Head of caudate nucleus (tissue), 42 donors: Measurements from ENCODE around the gene FAM83C.

Source experiments
- DNase-seq, 42 donors: peaks; one replicate each; pipeline versions ENCODE4 v3.0.0 to v3.0.0-alpha.2; 2020 to 2021; ENCODE audit warnings: mixed read lengths in 7 of 42
- intact Hi-C: fragments of 100-400 bp; cut with DNase I; formaldehyde crosslinking; loops from one replicate; pipeline ENCODE4 v1.15.0; 2022

The FAM83C gene

DNA sequence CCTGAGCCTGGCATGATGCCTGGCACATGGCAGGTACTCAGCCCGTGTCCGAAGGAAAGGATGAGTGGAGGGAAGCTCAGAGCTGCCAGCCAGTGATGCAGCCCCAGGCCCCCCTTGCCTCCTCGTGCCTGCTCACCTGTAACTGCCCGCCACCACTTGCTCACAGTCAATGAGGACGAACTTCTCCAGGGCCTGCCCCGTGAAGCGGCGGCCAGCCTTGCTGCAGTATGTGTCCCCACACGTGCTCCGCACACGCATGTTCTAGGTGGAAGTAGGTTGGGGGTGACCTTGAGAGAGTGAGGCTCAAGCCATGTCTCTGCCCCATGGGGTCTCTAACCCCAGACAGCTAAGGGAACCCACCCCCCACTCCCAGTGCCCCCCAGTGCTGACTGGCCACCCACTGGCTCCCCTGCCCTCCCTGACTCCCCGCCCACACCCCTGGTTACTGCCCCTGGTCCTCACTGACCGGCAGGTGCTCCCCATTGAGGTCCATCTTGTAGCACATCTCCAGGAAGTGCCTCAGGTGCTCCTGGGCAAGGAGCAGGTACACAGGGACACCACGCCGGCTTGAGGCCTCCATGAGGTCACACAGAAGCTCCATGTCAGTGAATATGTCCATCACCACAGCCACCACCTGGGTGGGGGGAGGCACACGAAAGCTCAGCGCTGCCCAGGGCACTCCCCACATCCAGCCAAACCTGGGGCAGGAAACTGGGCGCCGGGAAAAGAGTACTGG, 3.7 kb downstream of the FAM83C start:
- intact Hi-C loops, result no loop called here
- DNase-seq, result no peak

DNA sequence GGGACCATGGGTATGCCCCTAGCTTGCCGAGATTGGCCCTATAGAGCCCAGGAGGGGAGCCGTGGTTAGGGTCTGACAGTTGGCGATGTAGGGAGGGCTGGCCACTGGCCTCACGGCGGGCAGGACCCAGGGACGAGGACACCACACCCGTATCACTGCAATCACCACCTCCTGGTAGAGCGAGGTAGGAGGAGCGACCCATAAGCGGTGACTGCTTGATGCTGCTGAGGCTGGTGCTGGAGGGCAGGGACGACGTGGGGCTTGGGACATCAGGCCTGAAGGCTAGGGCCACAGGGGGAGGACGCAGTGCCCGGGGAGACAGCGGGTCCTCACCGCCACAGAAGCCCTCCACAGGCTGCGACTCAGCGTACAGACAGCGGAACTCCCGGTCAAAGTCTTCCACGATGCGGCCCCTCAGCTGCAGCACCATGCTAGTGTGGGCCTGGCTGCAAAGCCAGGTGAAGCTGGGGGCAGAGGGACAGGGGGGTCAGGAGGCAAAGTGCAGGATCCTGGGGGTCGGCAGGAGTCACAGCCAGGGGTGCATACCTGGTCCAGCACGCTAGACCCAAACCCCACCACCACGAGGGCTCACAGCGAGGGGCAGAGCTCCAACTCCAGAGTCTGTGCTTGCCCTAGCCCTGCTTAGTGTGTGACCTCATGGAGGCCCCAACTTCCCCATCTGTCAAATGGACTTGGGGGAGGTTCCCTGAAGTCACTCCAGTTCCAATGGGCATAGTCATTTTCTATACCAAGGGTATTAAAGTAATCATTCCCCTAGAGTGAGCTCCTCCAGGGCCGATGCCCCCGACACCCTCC, 4.5 kb downstream of the FAM83C start:
- intact Hi-C loops, result no loop called here
- DNase-seq, result no peak

DNA sequence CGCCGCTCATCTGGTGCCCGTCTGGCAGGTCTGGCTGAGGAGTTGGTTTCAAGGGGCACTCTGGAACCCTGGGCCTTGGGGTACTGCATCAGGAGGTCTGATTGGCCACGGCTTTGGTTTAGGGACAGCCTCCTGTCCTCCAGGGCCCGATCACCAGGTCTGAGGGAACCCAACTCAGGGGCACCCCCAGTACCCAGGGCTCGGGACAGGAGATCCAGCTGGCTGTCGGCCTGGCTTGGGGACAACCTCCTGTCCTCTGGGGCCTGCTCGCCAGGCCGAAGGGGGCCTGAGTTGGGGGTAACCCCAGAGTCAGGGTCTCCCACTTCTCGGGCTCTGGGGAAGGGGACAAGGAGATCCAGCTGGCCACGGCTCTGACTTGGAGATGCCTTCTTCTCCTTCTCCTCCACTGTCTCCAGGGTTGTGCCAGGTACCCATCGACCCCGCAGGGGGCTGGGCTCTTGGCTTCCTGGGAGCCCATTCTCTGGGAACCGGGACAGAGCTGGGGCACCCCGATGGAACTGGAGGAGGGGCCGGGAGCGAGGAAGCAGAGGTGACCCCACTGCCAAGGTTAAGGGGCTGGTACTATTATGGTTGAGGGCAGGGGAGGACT, 5.2 kb downstream of the FAM83C start:
- intact Hi-C loops, result no loop called here
- DNase-seq, result no peak

DNA sequence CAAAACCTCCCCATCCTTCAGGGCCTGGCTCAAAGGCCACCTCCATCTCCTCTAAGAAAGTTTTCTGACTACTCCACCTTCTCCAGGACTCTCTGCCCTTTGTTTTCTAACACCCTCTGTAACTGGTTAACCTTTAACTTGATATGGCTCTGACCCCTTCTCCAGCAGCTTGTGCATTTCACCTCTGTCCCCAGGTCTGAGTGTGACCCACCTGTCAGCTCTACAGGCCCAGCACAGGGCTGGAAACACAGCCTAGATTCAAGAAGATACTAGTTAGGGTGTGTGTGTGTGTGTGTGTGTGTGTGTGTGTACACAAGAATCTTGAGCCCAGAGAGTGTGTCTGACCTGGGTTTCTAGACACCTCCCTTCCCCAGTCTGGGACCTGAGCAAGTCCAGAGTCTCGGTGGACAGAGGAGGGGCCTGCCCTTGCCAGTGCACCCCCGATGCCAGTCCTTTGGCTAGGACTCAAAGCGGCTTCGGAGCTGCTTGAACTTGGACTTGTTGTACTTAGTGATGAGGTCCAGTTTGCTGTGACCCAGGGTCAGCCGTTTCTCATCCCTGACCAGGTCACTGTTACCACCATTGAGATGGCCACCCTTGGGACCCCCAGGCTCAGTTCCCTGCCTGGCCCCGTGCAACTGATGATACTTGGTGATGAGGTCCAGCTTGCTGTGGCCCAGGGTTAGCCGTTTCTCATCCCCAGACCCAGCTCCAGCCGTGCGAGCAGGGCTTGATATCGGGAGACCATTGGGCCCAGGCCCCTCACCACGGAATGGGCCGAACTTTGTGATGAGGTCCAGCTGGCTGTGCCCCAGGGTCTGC, 5.9 kb downstream of the FAM83C start:
- intact Hi-C loops, result no loop called here
- no peak for DNase-seq

DNA sequence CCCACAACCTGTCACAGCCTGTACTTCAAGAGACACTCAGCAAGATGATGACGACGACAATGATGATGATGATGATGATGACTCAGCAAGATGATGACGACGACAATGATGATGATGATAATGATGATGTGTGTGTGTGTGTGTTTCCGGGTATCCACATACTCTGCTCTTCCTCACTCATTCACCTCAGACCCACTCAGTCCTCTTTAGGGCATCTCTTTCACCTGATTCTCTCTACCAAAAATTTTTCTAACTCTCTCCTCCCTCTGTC, 6.5 kb downstream of the FAM83C start:
- no peak for DNase-seq
- intact Hi-C loops, result no loop called here

DNA sequence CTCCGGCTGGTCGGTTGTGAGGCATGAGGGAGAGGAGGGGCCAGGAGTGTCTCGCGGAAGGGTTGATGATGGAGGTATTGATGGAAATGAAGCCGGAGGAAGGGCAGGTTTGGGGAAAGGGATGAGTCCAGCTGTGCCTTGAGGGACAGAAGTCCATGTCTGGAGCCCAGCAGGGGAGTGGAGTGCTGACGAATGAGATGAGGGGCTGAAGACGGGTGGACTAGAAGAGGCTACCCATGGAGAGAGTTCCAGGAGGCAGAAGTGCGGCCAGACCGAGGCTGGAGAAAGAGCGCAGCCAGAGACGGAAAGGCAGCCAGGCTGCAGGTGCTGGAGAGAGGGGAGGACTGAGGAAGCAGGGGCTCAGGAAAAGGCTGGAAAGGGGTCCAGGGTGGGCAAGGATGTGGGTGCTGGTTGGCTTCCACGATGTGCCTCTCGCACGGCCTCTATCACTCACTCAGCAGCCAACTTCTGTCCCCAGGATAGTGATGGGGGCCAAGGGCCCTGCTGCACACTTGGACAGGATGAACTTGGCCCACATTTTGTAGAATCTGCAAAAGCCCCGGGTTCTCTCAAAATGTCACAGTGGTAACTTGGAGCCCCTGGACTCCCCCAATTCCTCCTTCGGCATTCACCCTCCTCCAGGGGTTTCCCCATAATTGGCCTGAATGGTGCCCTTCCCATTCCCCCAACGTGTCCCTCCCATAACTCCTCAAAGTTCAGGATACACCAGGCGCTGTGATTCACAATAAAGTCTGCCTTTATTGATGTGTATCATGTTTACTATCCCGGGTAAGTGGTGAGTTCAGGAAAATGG, 7.0 kb downstream of the FAM83C start:
- intact Hi-C loops, result no loop called here
- DNase-seq, result no peak

DNA sequence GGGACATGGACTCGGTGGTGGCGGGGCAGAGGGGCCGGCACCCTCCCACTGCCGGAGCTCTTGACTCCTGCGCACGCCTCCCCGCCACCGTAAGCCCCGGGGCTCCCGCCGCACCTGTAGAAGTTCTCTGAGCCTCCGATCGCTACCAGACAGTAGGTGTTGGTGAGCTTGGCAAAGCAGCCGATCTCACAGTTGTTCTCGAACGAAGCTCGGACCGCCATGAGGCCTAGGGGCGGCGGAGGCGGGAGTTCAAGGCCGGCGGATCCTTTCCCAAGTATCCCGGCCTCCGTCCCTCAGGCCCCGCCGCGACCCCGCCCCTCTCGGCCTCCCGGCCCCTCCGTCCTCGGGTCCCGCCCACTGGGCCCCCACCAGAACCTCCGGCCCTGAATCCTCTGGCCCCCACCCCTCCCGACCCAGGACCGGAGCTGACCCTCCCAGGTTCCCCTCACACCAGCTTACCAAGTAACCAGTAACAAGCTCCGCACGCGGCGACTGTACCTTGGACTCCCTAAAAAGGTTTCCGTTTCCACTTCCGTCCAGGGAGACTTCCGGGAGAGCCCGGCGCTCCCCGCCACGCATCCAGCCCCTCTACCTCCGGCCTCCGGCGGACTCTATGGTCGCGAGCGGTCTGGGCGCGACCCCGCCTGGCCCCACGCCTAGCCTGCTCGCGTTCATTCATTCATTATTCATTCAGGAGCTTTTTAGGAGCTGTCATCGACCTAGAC, 7.8 kb downstream of the FAM83C start, which contains the start of gene EIF6:
EIF6 (minus strand) TSS at position 506 of the 725 bp plus-strand sequence; CDS start at position 221, 285 bp downstream.
- peak; percentile 46 to 93 (median 79) for DNase-seq

DNA sequence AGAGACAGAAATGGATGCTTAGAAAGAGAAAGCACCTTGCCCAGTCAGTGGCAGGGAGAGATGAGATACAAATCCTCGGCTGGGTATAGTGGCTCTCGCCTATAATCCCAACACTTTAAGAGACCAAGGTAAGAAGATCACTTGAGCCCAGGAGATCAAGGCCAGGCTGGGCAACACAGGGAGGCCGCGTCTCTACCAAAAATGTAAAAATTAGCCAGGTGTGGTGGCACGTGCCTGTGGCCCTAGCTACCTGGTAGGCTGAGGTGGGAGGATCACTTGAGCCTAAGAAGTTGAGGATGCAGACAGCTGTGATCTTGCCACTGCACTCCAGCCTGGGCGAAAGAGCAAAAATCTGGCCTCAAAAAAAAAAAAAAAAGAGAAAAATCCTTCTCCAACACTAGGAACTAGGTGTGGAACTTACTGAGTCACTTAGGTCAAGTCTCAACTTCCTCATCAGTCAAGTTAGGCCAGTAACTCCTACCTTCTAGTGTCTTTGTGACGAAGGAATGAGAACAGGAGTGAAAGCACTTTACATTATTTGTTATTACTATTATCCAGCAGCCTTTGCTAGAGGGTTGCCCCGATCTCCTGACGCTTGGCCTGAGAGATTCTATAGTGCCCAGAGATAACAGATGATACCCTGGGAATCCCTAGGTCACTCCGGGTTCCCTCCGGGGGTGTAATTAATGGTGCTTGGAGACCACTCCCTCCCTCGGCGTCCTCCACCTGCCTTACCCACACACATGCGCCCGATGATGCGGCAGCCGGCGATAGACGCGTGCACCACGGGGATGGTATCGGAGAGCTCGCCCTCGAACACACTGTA, 8.6 kb downstream of the FAM83C start:
- DNase-seq, result peak in 2 of 42 donors; percentile 16 to 23
- intact Hi-C loops, result no loop called here

More for the DNA sequence above, 7.8 kb downstream of the FAM83C start, which contains the start of gene EIF6:
- intact Hi-C loops, result no loop called here

DNA sequence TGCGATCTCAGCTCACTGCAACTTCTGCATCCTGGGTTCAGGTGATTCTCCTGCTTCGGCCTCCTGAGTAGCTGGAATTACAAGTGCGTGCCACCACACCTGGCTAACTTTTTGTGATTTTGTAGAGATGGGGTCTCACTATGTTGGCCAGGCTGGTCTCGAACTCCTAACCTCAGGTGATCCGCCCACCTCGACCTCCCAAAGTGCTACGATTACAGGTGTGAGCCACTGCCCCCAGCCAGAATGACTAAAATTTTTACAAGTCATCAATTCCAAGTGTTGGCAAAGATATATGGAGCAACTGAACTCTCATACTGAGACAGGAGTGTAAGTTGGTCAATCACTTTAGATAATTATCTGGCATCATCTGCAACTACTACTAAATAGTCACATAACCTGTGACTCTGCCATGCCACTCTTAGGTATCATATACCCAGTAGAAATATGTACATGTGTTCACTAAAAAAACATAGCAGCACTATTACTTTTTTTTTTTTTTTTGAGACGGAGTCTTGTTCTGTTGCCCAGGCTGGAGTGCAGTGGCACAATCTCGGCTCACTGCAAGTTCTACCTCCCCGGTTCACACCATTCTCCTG, 10.6 kb downstream of the FAM83C start:
- DNase-seq, result no peak
- intact Hi-C loops, result no loop called here

DNA sequence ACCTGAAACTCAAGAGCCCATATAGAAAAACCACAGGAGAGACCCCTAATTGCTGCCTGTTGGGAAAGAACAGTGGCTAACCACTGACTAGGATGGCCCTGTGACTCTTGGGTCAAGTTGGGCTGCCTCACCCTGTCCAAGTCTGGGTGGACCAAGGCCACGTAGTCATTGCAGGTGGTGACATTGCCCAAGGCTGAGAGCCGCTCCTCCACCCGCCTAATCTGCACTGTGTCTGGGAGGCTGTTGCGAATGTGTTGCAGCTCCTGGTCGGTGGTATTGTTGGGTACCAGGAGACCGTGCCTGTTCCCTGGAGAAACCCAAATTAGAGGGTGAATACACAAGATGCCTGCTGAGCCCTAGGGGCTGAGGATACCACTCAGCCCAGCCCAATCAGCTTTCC, 11.7 kb downstream of the FAM83C start:
- intact Hi-C loops, result no loop called here
- DNase-seq, result no peak

DNA sequence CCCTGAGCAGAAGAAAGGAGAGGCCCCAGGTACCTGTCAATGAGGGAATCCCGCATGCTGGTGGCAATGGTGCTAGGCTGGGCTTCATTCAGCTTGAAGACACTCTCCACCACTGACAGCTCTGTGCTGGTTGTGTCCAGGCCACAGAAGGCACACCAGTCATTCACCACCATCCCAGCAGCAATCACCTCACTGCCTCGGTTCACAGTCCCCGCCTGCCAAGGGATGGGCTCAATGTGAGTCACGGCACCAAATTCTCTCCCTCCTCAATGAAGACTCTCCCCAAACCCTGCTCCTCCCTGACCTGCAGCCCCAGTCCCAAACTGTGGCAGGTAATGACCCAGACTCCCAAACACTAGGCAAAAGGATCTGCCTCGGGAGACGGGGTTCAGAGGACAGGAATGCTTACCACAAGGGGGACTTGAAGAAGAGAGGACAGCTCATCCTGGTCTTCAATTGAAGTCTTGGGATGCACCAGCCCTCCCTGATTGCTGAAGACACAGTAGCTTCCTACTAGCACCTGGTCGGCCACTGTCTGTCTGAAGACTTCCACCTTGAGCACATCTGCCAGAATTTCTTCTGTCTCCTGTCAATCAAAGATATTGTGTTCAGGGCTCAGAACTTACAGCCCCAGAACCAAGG, 12.6 kb downstream of the FAM83C start:
- intact Hi-C loops, result no loop called here
- DNase-seq, result no peak

DNA sequence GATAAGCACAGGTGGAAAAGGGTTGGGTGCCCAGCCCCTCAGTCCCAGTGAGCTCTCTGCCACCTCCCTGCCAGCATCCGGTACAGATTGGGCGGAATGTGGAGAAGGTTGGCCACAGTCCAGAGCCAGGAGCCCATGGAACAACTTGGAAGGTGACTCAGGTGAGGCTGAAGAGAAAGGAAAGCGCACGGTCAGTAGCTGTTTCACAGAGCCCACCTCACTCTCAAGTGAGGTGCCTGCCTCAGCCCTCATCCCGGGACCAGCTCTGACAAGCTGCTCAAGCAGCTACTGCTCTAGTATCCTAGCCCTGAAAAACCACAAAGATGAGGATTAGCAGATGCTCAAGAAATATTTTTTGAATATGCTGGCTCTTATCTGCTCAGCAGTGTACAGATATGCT, 13.2 kb downstream of the FAM83C start:
- no peak for DNase-seq
- intact Hi-C loops, result no loop called here

DNA sequence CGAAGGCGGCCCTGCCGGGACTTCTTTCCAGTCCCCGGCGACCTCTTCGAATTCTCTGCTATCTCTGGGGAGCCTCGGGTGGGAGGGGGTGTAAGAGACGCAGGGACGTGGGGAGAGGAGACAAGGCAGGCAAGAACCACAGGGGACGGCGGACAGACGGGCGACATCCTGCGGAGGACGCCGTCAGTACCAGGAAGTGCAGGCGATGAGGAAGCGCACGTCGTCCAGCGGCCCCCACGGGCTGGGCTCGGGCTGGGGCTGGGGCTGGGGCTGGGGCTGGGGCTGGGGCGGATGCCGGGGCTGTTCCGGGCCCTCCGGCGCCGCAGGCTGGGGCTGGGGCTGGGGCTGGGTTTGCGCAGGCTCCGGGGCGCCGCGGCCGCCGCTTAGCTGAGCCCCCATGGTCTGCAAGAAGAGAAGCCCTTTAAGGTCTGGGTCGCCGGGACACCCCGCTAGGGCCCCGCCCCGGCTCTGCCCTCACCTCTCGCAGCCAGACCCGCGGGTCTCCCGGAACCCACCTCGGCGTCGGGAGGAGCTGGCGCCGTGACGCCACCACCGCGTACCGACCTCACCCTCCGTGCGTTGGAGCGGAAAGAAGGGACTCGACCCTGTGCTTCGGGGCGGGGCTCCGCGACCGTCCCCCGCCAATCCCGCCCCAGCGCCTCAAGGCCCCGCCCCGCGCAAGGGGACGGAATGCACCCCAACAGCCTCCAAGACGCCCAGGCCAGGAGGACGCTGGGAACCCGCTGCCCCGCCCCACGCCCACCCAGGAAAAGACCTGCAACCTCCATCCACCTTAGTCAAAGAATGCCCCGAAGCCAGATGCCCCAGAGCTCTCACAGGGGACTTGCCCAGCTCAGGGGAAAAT, 14.5 kb downstream of the FAM83C start, which contains the start of gene MMP24OS:
MMP24OS (minus strand) TSS at position 592 of the 865 bp plus-strand sequence; CDS start at position 399, 193 bp downstream.
- intact Hi-C loops, result no loop called here
- peak; percentile 62 to 97 (median 92) for DNase-seq

DNA sequence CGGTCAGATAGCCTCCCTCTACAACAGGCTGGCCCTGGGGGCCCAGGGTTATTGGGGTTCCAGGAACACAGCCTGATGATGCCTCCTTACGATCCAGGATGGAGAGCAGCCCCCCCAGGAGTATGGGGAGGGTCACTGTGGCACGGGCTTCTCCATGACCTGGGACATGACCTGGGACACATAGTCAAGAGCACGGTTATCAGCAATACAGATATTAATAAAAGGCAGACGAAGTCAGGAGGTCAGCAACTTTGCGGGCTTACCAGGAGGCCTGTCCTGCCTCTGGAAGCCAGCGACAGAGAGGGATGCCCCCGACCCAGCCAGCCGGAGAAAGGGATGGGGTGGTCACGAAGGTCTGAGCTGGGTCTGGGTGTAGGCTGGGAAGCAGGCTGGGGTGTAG, 15.1 kb downstream of the FAM83C start:
- intact Hi-C loops, result no loop called here

DNA sequence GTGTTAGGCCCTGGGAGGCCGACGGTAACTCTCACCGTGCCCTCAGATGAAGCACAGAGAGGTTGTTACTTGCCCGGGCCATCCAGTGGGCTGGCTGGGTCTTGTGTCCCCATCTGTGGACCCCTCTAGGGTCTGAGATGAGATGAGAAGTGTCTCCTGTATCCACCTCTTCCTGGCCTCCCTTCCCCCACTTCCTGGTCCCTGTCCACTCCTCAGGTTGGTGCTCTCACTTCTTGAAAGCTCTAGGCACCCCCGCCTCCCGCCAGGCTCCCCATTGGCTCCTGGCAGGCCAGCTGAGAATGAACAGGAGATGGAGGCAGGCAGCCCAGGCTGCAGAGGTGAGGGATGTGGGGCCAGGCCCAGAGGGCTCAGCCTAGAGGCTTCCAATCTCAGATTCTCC, 15.8 kb downstream of the FAM83C start:
- peak in 1 of 42 donors; percentile 12 for DNase-seq
- intact Hi-C loops, result no loop called here

More for the DNA sequence above, 15.1 kb downstream of the FAM83C start:
- DNase-seq, result peak in 1 of 42 donors; percentile 18
